Ovary (tissue), 3 donors: ENCODE measurements around the gene GSK3A.

Experiments used
- EP300 ChIP-seq: sonication (generic); formaldehyde crosslinking; IDR thresholded peaks from one replicate; pipeline ENCODE4 v1.6.1; 2017; ENCODE audit warnings: antibody characterized with exemption
- POLR2A ChIP-seq: fragments of 450-650 bp; IDR thresholded peaks from one replicate; pipeline ENCODE4 v1.6.1; 2017; ENCODE audit warnings: antibody characterized with exemption, mild to moderate bottlenecking, moderate library complexity
- TF ChIP-seq, protein P1 (sequence below), 3 donors: fragments of 450-650 bp in 2 of 3; fragments of 200-600 bp in 1 of 3; IDR thresholded peaks; one replicate each; pipeline versions ENCODE4 v1.5.1 to v1.8.0; 2016 to 2022; ENCODE audit warnings: antibody characterized with exemption in 3 of 3, mild to moderate bottlenecking in 1 of 3
- donor health status: DM: no; HTN: no; CAD: no.

DNA sequence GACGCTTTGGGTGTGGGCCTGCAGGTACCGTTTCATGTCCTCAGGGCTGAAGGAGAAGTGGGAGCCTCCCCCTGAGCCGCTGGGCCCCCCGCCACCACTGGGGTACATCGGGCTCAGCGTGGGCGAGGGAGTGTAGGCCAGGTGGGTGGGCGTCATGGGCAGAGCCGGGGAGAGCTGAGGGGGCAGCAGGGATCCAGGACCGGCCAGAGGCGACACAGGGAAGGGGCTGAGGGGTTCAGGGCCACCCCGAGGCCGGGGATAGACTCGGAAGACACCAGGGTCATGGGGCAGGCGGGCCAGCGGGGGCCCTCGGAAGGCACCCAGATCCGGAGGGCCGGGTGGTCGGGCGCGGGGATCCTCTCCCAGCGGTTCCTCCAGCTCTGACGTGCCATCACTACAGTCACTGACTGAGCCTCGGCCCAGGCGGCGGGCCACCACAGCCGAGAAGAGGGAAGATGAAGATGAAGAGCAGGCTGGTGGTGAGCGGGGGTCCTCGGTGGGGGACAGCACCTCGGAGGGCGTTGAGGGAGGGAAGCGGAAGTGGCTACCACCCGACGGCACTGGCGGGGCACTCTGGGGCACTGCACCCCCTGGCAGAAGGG lies 6.8 kb upstream of the GSK3A start:
- TF ChIP-seq POLR2A (no peak), EP300 (no peak)
- TF ChIP-seq, protein P1, sequence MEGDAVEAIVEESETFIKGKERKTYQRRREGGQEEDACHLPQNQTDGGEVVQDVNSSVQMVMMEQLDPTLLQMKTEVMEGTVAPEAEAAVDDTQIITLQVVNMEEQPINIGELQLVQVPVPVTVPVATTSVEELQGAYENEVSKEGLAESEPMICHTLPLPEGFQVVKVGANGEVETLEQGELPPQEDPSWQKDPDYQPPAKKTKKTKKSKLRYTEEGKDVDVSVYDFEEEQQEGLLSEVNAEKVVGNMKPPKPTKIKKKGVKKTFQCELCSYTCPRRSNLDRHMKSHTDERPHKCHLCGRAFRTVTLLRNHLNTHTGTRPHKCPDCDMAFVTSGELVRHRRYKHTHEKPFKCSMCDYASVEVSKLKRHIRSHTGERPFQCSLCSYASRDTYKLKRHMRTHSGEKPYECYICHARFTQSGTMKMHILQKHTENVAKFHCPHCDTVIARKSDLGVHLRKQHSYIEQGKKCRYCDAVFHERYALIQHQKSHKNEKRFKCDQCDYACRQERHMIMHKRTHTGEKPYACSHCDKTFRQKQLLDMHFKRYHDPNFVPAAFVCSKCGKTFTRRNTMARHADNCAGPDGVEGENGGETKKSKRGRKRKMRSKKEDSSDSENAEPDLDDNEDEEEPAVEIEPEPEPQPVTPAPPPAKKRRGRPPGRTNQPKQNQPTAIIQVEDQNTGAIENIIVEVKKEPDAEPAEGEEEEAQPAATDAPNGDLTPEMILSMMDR (IDR thresholded peaks at IDR 0.05): no peak
